Measurements from ENCODE around the gene IRX4.

IRX4 gene

GRCh38 chr5:1853531-1853930, 29.2 kb downstream of the IRX4 start:
- no peak overlapping the region for H3K4me3 ChIP-seq (ENCODE audit: low read depth, low read length)
- DNase-seq (ENCODE audit: low read depth), result no peak
- no peak for TF ChIP-seq CTCF (IDR thresholded peaks at IDR 0.05; ENCODE audit: insufficient read depth, low read depth, low read length, missing control alignments)

- DNase-seq (ENCODE audit: low read depth), result no peak
- TF ChIP-seq CTCF (IDR thresholded peaks at IDR 0.05; ENCODE audit: insufficient read depth, low read depth, low read length, missing control alignments), result no peak
These were observed 30.3 kb downstream of the IRX4 start for GRCh38 chr5:1852324-1852947.

GRCh38 chr5:1851290-1851934, 31.3 kb downstream of the IRX4 start:
- TF ChIP-seq CTCF (IDR thresholded peaks at IDR 0.05; ENCODE audit: insufficient read depth, low read depth, low read length, missing control alignments), result no peak
- no peak for DNase-seq (ENCODE audit: low read depth)
- no peak overlapping the region for H3K4me3 ChIP-seq (ENCODE audit: low read depth, low read length)

More at GRCh38 chr5:1852324-1852947, 30.3 kb downstream of the IRX4 start:
- H3K4me3 ChIP-seq (ENCODE audit: low read depth, low read length), result no peak overlapping the region

- no peak for TF ChIP-seq CTCF (IDR thresholded peaks at IDR 0.05; ENCODE audit: insufficient read depth, low read depth, low read length, missing control alignments)
- no peak for DNase-seq (ENCODE audit: low read depth)
- H3K4me3 ChIP-seq (ENCODE audit: low read depth, low read length), result no peak overlapping the region
These were observed 32.2 kb downstream of the IRX4 start for GRCh38 chr5:1850324-1851154.

GRCh38 chr5:1847611-1848010, 35.1 kb downstream of the IRX4 start:
- no peak for DNase-seq (ENCODE audit: low read depth)
- TF ChIP-seq CTCF (IDR thresholded peaks at IDR 0.05; ENCODE audit: insufficient read depth, low read depth, low read length, missing control alignments), result no peak
- H3K4me3 ChIP-seq (ENCODE audit: low read depth, low read length), result no peak overlapping the region

GRCh38 chr5:1847056-1847455, 35.7 kb downstream of the IRX4 start:
- no peak for DNase-seq (ENCODE audit: low read depth)
- H3K4me3 ChIP-seq (ENCODE audit: low read depth, low read length), result no peak overlapping the region
- TF ChIP-seq CTCF (IDR thresholded peaks at IDR 0.05; ENCODE audit: insufficient read depth, low read depth, low read length, missing control alignments), result no peak
